Activated CD4-positive, alpha-beta T cell treated with anti-CD3 and anti-CD28 coated beads, Interleukin-2, Interleukin-4, amounts not matched to agents 100 ng/mL and 50 ng/mL, durations not matched to agents 16 hours and 8 hours (primary cell): ENCODE results near the gene TROAP.
A peak's percentile ranks its signal among the peaks of the same experiment; 100 is the strongest.
"Not testable (repeated sequence)": the region's sequence is repeated elsewhere in the genome, so short reads cannot be mapped to it uniquely, and the experiment has no call there.

Source experiments
- DNase-seq: peaks from one replicate; pipeline ENCODE4 v3.0.0-alpha.2; 2020; ENCODE audit warnings: low spot score

TROAP gene

DNA sequence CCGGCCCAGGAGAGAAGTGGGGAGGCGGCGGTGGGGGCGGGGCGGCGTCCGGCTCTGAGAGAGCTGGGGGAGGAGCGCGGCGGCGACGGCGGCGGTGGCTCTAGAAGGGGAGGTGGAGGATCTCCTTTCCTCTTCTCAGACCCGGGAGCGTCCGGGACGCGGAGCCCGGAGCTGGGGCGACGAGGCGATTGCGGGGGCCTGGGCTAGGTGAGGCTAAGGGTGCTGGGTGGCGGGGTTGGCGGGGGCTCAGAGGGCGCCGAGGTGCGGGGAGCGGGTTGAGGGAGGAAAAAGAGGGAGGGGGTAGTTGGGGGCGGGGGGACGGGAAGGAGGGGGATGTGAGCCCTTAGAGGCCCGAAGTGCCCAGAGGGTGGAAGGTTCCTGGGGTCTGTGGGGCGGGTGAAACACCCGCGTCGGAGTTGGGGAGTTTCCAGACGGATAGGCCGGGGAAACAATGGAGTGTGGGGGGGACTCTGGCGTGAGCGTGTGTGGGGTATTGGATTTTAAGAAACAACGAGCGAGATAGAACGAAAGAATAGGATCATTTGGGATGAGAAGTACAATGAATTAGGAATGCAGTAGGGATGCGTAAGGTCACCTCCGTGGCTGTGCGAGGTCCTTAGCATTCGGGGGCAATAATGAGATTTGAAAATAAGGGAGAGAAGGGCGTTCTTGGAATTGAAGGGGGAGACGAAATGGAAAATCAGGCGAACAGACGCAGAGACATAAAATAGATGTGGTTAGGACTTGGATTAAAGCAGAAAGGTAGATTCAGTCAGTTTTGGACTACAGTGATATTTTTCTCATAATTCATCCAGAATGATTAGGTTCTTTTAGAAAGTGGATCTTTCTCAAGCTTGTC is 44.6 kb downstream of the TROAP start, which contains the start of gene SPATS2:
Gene SPATS2, plus strand, starts transcription at position 82 of the 859 bp plus-strand sequence. CDS start 93,551 bp downstream, outside the sequence.
- no peak for DNase-seq

DNA sequence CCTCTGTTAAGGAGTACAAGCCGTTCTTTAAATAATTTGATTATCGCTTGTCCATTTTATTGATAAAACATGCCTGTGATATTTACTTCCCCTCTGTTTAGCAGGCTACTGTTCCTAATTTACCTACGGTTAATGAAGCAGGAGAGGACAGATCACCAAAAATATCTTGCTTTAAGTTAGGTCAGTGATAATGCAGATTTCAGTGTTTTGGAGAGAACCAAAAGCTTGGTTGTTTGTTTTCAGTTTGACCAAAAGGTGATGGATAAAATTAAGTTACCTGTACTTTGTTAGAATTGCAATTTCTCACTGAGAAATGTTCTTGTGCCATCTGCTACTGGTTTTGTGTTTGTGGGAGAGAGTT is 45.2 kb downstream of the TROAP start:
- DNase-seq, result no peak

DNA sequence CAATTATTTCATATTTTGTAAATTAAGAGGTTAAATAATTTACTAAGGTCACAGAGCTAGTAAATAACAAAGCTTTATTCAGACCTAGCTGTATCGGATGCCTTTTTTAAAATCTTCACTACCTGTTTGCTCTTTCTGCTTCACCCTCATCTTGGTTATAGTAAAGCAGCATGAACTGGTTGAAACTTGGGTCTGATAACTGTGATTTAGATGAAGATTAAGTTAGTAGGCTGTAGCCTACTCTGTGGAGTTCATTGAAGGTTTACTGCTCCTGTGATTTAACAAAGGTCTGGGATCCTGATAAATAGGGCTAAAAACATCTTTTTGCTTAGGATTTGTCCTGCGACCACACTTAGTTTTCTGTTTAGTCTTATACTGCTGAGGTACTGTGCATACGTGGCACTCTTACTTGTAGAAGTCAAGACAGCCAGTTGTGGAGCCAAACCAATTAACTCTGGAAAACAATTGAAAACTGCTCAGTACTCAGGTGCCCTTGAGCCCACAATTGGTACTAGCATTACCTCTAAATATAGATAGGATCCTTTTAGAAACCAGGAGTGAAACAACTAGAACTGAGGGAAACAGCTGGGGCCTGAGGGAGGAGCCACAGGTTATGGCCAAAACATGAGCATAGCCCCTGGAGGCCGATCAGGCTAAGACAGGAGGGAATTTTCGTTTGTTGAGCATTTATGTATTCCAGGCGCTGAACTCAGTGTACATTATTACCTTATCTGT is 46.5 kb downstream of the TROAP start:
- DNase-seq, result no peak

DNA sequence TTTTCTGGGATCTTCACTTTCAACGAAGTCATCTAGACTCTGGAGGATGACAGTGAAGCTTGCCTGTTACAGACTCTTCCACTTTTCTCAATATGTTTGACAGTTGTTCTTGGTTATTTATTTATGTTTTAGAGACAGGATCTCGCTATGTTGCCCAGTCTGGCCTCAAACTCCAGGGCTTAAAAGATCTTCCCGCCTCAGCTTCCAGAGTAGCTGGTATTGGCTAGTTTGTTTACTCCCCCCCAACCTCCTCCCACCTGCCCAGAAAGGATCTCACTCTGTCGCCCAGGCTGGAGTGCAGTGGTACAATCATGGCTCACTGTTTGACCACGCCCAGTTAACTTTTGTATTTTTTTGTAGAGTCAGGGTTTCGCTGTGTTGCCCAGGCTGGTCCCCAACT is 47.5 kb downstream of the TROAP start:
- no peak for DNase-seq

DNA sequence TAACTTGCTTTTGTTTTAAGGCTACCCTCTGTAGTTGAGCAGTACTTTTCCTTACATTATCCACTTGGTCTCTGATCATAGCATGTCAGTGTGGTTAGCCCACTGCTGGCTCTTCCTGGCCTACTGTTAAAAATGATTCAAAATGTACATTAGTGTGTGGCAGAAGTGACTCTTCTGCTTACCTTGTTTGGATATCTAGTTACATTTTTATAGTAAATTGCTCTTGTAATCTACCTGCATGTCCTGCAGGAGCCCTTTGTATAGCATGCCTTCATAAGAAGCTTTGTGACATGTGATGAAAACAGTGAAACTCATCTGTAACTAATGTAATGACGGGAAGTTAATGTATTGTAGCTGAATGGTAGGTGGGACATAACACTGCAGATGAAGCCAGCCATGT is 52.4 kb downstream of the TROAP start:
- DNase-seq, result peak; percentile 22

DNA sequence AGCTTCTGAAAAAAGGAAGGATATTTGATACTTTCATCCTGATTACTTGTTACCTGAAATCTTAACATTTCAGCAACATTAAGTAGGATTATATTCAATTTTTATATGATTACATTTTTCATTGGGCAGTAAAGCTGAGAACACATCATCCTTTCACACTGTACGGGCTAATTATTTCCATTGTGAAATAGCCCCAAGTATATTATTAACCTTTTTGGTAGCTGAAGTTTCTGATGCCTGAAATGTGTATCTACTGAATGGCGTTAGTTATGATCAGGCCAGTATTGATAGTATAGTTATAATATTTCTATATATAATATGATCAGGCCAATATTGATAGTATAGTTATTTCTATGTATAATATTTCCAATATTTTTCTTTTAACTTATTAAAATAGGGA is 54.3 kb downstream of the TROAP start:
- DNase-seq, result no peak

DNA sequence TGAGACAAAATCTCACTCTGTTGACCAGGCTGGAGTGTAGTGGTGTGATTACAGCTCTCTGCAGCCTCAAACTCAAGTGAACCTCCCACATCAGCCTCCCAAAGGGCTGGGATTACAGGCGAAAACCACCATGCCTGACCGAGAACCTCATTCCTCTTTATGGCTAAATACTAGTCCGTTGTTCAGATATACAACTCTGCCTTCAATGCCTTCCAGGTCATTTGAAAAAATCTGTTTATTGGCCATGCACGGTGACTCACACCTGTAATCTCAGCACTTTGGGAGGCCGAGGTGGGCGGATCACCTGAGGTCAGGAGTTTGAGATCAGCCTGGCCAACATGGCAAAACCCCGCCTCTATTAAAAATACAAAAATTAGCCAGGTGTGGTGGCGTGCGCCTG is 57.1 kb downstream of the TROAP start:
- DNase-seq, result not testable (repeated sequence)
